K562 (cell line): Measurements from ENCODE around the gene JAKMIP1. TPM values are rescaled to one million over a fixed set of nuclear protein-coding genes. Genes with fewer than 3 reads are reported as not detected.

ENCODE experiments used
- ATAC-seq: fragments of 200-7000 bp; cut with Tn5 transposase; 3 replicates; pipeline ENCODE4 v1.9.1; 2020; ENCODE audit warnings: moderate library complexity
- BruUV-seq: library from RNA; stranded (reverse); fragments of 400-500 nt; replicated peaks from 2 replicates; lab custom pipeline; 2021; lab: Mats Ljungman, UMichigan
- CTCF ChIA-PET: fragments of 300-600 bp; formaldehyde crosslinking; extraction: SDS; loops from one replicate; lab custom pipeline; 2021; ENCODE audit warnings: low intra/inter-chr PET ratio; lab: Yijun Ruan, JAX
- POLR2A ChIA-PET: fragments of 300-600, 350-650 bp; sonication (Branson Sonifier 250); formaldehyde crosslinking; extraction: SDS; loops from one replicate; lab custom pipeline; 2021; ENCODE audit warnings: antibody characterized with exemption, inconsistent platforms; lab: Yijun Ruan, JAX
- DNase-seq, 4 experiments: peaks; one replicate each; pipeline versions ENCODE4 v3.0.0 to v3.0.0-alpha.2; 2011 to 2018; ENCODE audit warnings: low spot score in 3 of 4, mixed read lengths in 3 of 4; ENCODE audit errors: extremely low read depth in 1 of 4
- FAIRE-seq: peaks from 2 replicates; lab custom pipeline; 2011; peaks lifted over from hg19 to GRCh38; lab: Jason Lieb, UNC
- H2AFZ ChIP-seq: 2 replicates; pipeline ENCODE4 v1.6.0; 2011; ENCODE audit warnings: low read depth, low read length, control low read depth, inconsistent platforms
- H3K27ac ChIP-seq: fragments of 200-600 bp; 3 replicates; pipeline ENCODE4 v1.8.0; 2011; ENCODE audit warnings: low read depth, mild to moderate bottlenecking, control low read depth, inconsistent platforms, low read length, moderate library complexity, mixed read lengths; ENCODE audit errors: extremely low read depth
- H3K27me3 ChIP-seq, 2 experiments: fragments of 300-600 bp in 1 of 2; 2 replicates in 1 of 2; 3 replicates in 1 of 2; pipeline versions ENCODE4 v1.6.0 to v1.8.0; 2011; ENCODE audit warnings: inconsistent platforms in 2 of 2, low read length in 2 of 2, mild to moderate bottlenecking in 1 of 2, mixed read lengths in 1 of 2, moderate library complexity in 1 of 2; ENCODE audit not compliant: control insufficient read depth in 2 of 2, insufficient read depth in 2 of 2
- H3K36me3 ChIP-seq: fragments of 300-600 bp; 3 replicates; pipeline ENCODE4 v1.8.0; 2011; ENCODE audit warnings: mild to moderate bottlenecking, low read length, inconsistent platforms; ENCODE audit not compliant: control insufficient read depth, insufficient read depth
- H3K4me1 ChIP-seq, 2 experiments: fragments of 200-600 bp in 1 of 2; replicated peaks in 1 of 2; 2 replicates in 1 of 2; 3 replicates in 1 of 2; pipeline versions ENCODE4 v1.5.1 to v1.8.0; 2011; ENCODE audit warnings: inconsistent platforms in 2 of 2, low read length in 2 of 2, mild to moderate bottlenecking in 1 of 2, mixed read lengths in 1 of 2, moderate library complexity in 1 of 2; ENCODE audit not compliant: control insufficient read depth in 2 of 2, insufficient read depth in 2 of 2
- H3K4me2 ChIP-seq: 2 replicates; pipeline ENCODE4 v1.6.1; 2011; ENCODE audit warnings: low read length, control low read depth, inconsistent platforms, mixed read lengths; ENCODE audit not compliant: insufficient read depth
- H3K4me3 ChIP-seq: fragments of 200-600 bp; sonication (generic), shearing (Covaris generic); 2 replicates; pipeline ENCODE4 v1.5.1; 2016; ENCODE audit warnings: control low read depth, inconsistent platforms
- H3K79me2 ChIP-seq: fragments of 200-600 bp; 3 replicates; pipeline ENCODE4 v1.8.0; 2011; ENCODE audit warnings: low read length, inconsistent platforms; ENCODE audit not compliant: control insufficient read depth, insufficient read depth
- H3K9ac ChIP-seq, 2 experiments: 2 replicates each; pipeline versions ENCODE4 v1.6.0 to v1.6.1; 2011; ENCODE audit warnings: low read depth in 2 of 2, low read length in 2 of 2, control low read depth in 1 of 2, inconsistent platforms in 1 of 2, mild to moderate bottlenecking in 1 of 2, mixed read lengths in 1 of 2; ENCODE audit not compliant: insufficient read depth in 1 of 2
- H3K9me1 ChIP-seq: one replicate; pipeline ENCODE4 v1.6.0; 2011; ENCODE audit warnings: inconsistent platforms, mild to moderate bottlenecking, low read length, moderate library complexity; ENCODE audit not compliant: control insufficient read depth, insufficient read depth
- H3K9me3 ChIP-seq: replicated peaks from 2 replicates; pipeline ENCODE4 v1.5.1; 2011; ENCODE audit warnings: low read depth, low read length, inconsistent platforms; ENCODE audit not compliant: control insufficient read depth, insufficient read depth
- H4K20me1 ChIP-seq: replicated peaks from 2 replicates; pipeline ENCODE4 v1.6.1; 2011; ENCODE audit warnings: low read length, inconsistent platforms, mixed read lengths; ENCODE audit not compliant: control insufficient read depth, insufficient read depth
- E2F8 ChIP-seq: fragments of 450-650 bp; IDR thresholded peaks from 2 replicates; pipeline ENCODE4 v1.7.1; 2018; ENCODE audit warnings: mild to moderate bottlenecking, low read depth; ENCODE audit not compliant: partially characterized antibody
- E4F1 ChIP-seq: fragments of 250-450 bp; sonication (Bioruptor Pico); IDR thresholded peaks from 2 replicates; pipeline ENCODE4 v1.5.0; 2021; ENCODE audit warnings: mild to moderate bottlenecking, borderline replicate concordance
- MAZ ChIP-seq, 2 experiments: fragments of 450-650 bp in 1 of 2; sonication (generic) in 1 of 2; formaldehyde crosslinking; IDR thresholded peaks in 1 of 2; conservative IDR thresholded peaks in 1 of 2; 2 replicates each; pipeline versions ENCODE4 v1.4.0 to v1.5.0; 2020; ENCODE audit warnings: mild to moderate bottlenecking in 1 of 2, missing genetic modification reagents in 1 of 2
- RBM14 ChIP-seq: fragments of 200-400 bp; formaldehyde crosslinking; IDR thresholded peaks from 2 replicates; pipeline ENCODE4 v1.6.1; 2018; ENCODE audit warnings: low read depth, mild to moderate bottlenecking, low read length, moderate library complexity, borderline replicate concordance; ENCODE audit not compliant: insufficient read depth
- RHOXF2B ChIP-seq: fragments of 250-450 bp; sonication (Bioruptor Pico); conservative IDR thresholded peaks from 2 replicates; pipeline ENCODE4 v1.5.1; 2021
- ZBTB7A ChIP-seq: IDR thresholded peaks from 2 replicates; pipeline ENCODE4 v1.6.1; 2011; ENCODE audit warnings: low read depth, mild to moderate bottlenecking, low read length, moderate library complexity, borderline replicate concordance; ENCODE audit not compliant: control insufficient read depth
- ZNF699 ChIP-seq: fragments of 250-450 bp; sonication (Bioruptor Pico); IDR thresholded peaks from 2 replicates; pipeline ENCODE4 v1.8.0; 2021; ENCODE audit warnings: mild to moderate bottlenecking, moderate library complexity; ENCODE audit not compliant: insufficient replicate concordance
- ZNF830 ChIP-seq: fragments of 250-450 bp; sonication (Bioruptor Pico); IDR thresholded peaks from 2 replicates; pipeline ENCODE4 v1.5.0; 2021; ENCODE audit warnings: mild to moderate bottlenecking
- WGBS: fragments of 100-300 bp; shearing (Covaris generic); methylation state at CpG from one replicate; pipeline ENCODE4 v1.1.6; 2016; ENCODE audit warnings: low coverage, mixed read lengths; ENCODE audit not compliant: insufficient coverage; ENCODE audit errors: missing lambda C conversion rate; 5-methylcytosine and 5-hydroxymethylcytosine counted together
- in situ Hi-C: fragments of 300-500 bp; cut with MboI; formaldehyde crosslinking; loops from 4 replicates; pipeline ENCODE4 v1.15.0; 2018; ENCODE audit warnings: inconsistent platforms, mixed read lengths
- intact Hi-C: fragments of 100-400 bp; cut with micrococcal nuclease; formaldehyde crosslinking; loops from 2 replicates; pipeline ENCODE4 v1.14.2; 2022
- polyA plus RNA-seq, 8 experiments: library from polyadenylated mRNA; depleted of rRNA in 4 of 8; stranded (reverse) in 5 of 8; unstranded in 3 of 8; fragments of >200 nt; fragmentation: Nextera tagmentation in 2 of 8; fragmentation: Illumina TruSeq in 1 of 8; extraction: Ambion mirVana in 2 of 8; extraction: Trizol in 1 of 8; gene quantifications; 2 replicates each; pipeline versions ENCODE4 v1.2.1 to v1.2.3, GENCODE V29; 2011 to 2014; ENCODE audit warnings: inconsistent platforms in 1 of 8, missing spikeins in 1 of 8
- total RNA-seq, 7 experiments: library from RNA; depleted of rRNA in 6 of 7; stranded (reverse); fragments of >200 nt in 6 of 7; fragmentation: Illumina TruSeq in 2 of 7; extraction: Trizol in 2 of 7; gene quantifications; 2 replicates each; pipeline versions ENCODE4 v1.2.1 to v1.2.3, GENCODE V29; 2011 to 2021; ENCODE audit warnings: low replicate concordance in 1 of 7

Gene JAKMIP1
- total and polyA plus RNA-seq, 9 of the 15 experiments (the other 6 are each of a cell fraction or from before 2014, with no cell fraction given): not detected

- DNase-seq (no peak), ATAC-seq (no peak), FAIRE-seq (no peak)
- TF ChIP-seq RHOXF2B (CRISPR knock-in tag): no peak
- no peak for TF ChIP-seq E4F1 (CRISPR knock-in tag)
- TF ChIP-seq E2F8: no peak
- no peak for TF ChIP-seq ZNF830
- no peak for TF ChIP-seq ZNF699 (CRISPR knock-in tag)
- TF ChIP-seq ZBTB7A: no peak
- TF ChIP-seq MAZ (CRISPR knock-in tag; conservative IDR thresholded peaks at IDR 0.05 in 1 of 2, IDR thresholded peaks at IDR 0.05 in 1 of 2): no peak
- no peak for TF ChIP-seq RBM14
- no peak overlapping the region for H2AFZ ChIP-seq
- H3K4me2 ChIP-seq: no peak overlapping the region
- no peaks in the 10 kb centered on the region for H3K79me2 ChIP-seq
- H3K4me3 ChIP-seq: no peak overlapping the region
- H3K36me3 ChIP-seq: no peaks in the 10 kb centered on the region
- H3K9me1 ChIP-seq: no peaks in the 10 kb centered on the region
- BruUV-seq: no TSS peak
- ChIA-PET CTCF (no interaction called here), POLR2A (no interaction called here)
- intact Hi-C loops (no loop called here), in situ Hi-C loops (no loop called here)
- WGBS: 0% methylated on average over 3 of the region's 3 CpGs
- no peak overlapping the region for H3K9ac ChIP-seq
- no peaks in the 10 kb centered on the region; a peak in 1 of 5 replicates for H3K27me3 ChIP-seq
- no peaks in the 10 kb centered on the region for H3K4me1 ChIP-seq
- no peaks in the 10 kb centered on the region; the same call in 1 of the 2 replicates for H4K20me1 ChIP-seq
- H3K9me3 ChIP-seq: no peaks in the 10 kb centered on the region
- H3K27ac ChIP-seq: no peak overlapping the region
Measured at GRCh38 chr4:6092971-6093370, 107.4 kb downstream of the JAKMIP1 start.
